Measurements from ENCODE around the gene LPA. TPM values are rescaled to one million over a fixed set of nuclear protein-coding genes. Genes with fewer than 3 reads are reported as not detected.
A peak's percentile ranks its signal among the peaks of the same experiment; 100 is the strongest.

LPA gene
- total RNA-seq, 1 experiment from 2014 or later, result not detected

DNA sequence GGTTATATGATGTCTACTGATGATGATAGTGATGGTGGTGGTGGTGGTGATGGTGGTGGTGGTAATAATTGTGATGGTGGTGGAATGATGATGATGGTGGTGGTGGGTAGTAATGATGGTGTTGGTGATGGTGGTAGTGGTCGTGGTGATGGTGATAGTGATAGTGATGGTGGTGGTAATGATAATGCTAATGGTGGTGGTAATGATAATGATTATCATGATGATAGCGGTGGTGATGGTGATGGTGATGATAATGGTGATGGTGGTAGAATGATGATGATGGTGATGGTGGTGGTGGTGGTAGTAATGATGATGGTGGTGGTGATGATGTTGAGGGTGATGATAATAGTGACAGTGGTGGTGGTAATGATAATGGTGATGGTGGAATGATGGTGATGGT is 4.5 kb upstream of the LPA start:
- no peak overlapping the region for H3K9ac ChIP-seq (ENCODE audit: low read length)
- H2AFZ ChIP-seq (ENCODE audit: low read length), result no peak overlapping the region
- H3K4me2 ChIP-seq (ENCODE audit: low read length), result no peak overlapping the region
- H3K27me3 ChIP-seq (ENCODE audit: low read length), result peaks cover 18% of the 10 kb centered on the region
- ChIA-PET CTCF (no interaction called here), POLR2A (ENCODE audit: unreplicated experiment) (no interaction called here)
- no peaks in the 10 kb centered on the region for H3K79me2 ChIP-seq (ENCODE audit: low read length)
- BruUV-seq (replicated peaks), result no TSS peak
- H3K4me1 ChIP-seq (ENCODE audit: insufficient read depth, low read length), result no peaks in the 10 kb centered on the region
- ATAC-seq, result no peak
- no peaks in the 10 kb centered on the region for H4K20me1 ChIP-seq (ENCODE audit: low read length)
- H3K9me3 ChIP-seq (ENCODE audit: low read length), result no peaks in the 10 kb centered on the region
- intact Hi-C loops (cut with micrococcal nuclease), result loop anchor here (1.0 kb wide), 1 partner anchor 149 kb away; no protein-coding TSS in a partner anchor
- no peaks in the 10 kb centered on the region for H3K36me3 ChIP-seq (ENCODE audit: low read depth, low read length)
- H3F3A ChIP-seq (ENCODE audit: low read length, unreplicated experiment), result no peaks in the 10 kb centered on the region
- DNase-seq, result no peak
- no peak overlapping the region for H3K4me3 ChIP-seq (ENCODE audit: low read length)
- TF ChIP-seq EZH2 (IDR thresholded peaks at IDR 0.05; ENCODE audit: low read length, unreplicated experiment) (no peak), EZH2phosphoT487 (IDR thresholded peaks at IDR 0.05; ENCODE audit: borderline replicate concordance, low read length) (no peak)
- TF ChIP-seq, protein P1, sequence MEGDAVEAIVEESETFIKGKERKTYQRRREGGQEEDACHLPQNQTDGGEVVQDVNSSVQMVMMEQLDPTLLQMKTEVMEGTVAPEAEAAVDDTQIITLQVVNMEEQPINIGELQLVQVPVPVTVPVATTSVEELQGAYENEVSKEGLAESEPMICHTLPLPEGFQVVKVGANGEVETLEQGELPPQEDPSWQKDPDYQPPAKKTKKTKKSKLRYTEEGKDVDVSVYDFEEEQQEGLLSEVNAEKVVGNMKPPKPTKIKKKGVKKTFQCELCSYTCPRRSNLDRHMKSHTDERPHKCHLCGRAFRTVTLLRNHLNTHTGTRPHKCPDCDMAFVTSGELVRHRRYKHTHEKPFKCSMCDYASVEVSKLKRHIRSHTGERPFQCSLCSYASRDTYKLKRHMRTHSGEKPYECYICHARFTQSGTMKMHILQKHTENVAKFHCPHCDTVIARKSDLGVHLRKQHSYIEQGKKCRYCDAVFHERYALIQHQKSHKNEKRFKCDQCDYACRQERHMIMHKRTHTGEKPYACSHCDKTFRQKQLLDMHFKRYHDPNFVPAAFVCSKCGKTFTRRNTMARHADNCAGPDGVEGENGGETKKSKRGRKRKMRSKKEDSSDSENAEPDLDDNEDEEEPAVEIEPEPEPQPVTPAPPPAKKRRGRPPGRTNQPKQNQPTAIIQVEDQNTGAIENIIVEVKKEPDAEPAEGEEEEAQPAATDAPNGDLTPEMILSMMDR (conservative IDR thresholded peaks at IDR 0.05; ENCODE audit: low read depth, low read length), result no peak
- no peaks in the 10 kb centered on the region for H3K9me2 ChIP-seq (replicated peaks; ENCODE audit: low read length)
- no peak overlapping the region for H3K27ac ChIP-seq (ENCODE audit: low read length)

DNA sequence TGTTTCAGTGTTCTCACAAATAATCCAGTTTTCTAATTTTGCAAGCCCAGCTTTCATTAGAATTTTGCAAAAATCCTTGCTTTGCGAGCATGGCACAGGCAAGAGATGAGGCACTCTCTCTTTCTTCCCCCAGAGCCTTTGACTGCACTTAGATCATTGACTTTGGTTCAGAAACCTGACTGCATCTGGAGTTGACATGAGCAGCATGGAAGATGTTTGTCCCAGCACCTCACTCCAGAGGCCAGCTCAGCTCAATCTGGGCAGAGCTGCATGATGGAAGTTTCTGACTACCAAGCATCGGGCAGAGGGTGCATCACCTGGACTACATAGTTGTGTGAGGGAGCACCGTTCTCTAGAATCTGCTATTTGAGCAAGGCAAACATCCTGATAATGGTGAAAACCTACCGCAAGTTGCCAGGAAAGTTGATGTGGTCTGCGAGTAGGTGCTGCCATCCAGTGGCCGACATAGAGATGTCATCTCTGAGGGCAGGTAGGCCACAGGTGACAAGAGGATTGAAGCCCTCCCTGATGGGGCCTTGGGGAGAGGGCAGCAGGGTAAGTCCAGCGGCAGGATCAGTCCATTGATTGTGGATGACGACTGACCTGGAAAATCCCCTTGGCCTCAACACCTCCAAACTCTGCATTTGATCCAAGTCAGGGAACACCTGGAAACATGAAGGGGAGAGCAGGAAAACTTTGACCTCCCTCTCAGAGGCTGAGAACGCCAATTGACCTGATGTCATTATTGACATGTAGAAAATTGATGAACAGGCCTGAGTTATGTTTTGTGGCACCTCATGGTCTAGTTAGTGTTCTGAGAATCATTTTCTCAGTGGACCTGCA is 3.8 kb upstream of the LPA start:
- Histone ChIP-seq H3K27ac (ENCODE audit: low read length) (no peak overlapping the region), H4K20me1 (ENCODE audit: low read length) (no peaks in the 10 kb centered on the region), H3K9me2 (replicated peaks; ENCODE audit: low read length) (no peaks in the 10 kb centered on the region), H2AFZ (ENCODE audit: low read length) (no peak overlapping the region), H3K4me3 (ENCODE audit: low read length) (no peak overlapping the region), H3K9ac (ENCODE audit: low read length) (no peak overlapping the region), H3K4me1 (ENCODE audit: insufficient read depth, low read length) (no peaks in the 10 kb centered on the region), H3K27me3 (ENCODE audit: low read length) (peaks cover 25% of the 10 kb centered on the region), H3K4me2 (ENCODE audit: low read length) (no peak overlapping the region), H3F3A (ENCODE audit: low read length, unreplicated experiment) (no peaks in the 10 kb centered on the region), H3K9me3 (ENCODE audit: low read length) (no peaks in the 10 kb centered on the region), H3K79me2 (ENCODE audit: low read length) (no peaks in the 10 kb centered on the region), H3K36me3 (ENCODE audit: low read depth, low read length) (no peaks in the 10 kb centered on the region)
- TF ChIP-seq, protein P1 (conservative IDR thresholded peaks at IDR 0.05; ENCODE audit: low read depth, low read length), result peak; percentile 74
- no peak for TF ChIP-seq EZH2 (IDR thresholded peaks at IDR 0.05; ENCODE audit: low read length, unreplicated experiment)
- POLR2A ChIA-PET (ENCODE audit: unreplicated experiment), result no interaction called here
- no TSS peak for BruUV-seq (replicated peaks)
- intact Hi-C loops (cut with micrococcal nuclease), result loop anchor here (1.0 kb wide), 1 partner anchor 149 kb away; no protein-coding TSS in a partner anchor
- peak; percentile 57 for ATAC-seq
- CTCF ChIA-PET, result no interaction called here
- DNase-seq, result peak; percentile 57

GRCh38 chr6:160662842-160663241 is 1.2 kb downstream of the LPA start:
- no TSS peak for BruUV-seq (replicated peaks)
- TF ChIP-seq EZH2phosphoT487 (IDR thresholded peaks at IDR 0.05; ENCODE audit: borderline replicate concordance, low read length), result no peak
- TF ChIP-seq, protein P1 (conservative IDR thresholded peaks at IDR 0.05; ENCODE audit: low read depth, low read length), result no peak
- H3K36me3 ChIP-seq (ENCODE audit: low read depth, low read length), result no peaks in the 10 kb centered on the region
- no peaks in the 10 kb centered on the region for H3K79me2 ChIP-seq (ENCODE audit: low read length)
- H3K27me3 ChIP-seq (ENCODE audit: low read length), result peaks cover 30% of the 10 kb centered on the region
- no peaks in the 10 kb centered on the region for H4K20me1 ChIP-seq (ENCODE audit: low read length)
- ATAC-seq (no peak), DNase-seq (no peak)
- no peaks in the 10 kb centered on the region for H3F3A ChIP-seq (ENCODE audit: low read length, unreplicated experiment)
- POLR2A ChIA-PET (ENCODE audit: unreplicated experiment), result no interaction called here
- H3K4me2 ChIP-seq (ENCODE audit: low read length), result no peak overlapping the region
- no peak overlapping the region for H3K4me3 ChIP-seq (ENCODE audit: low read length)
- intact Hi-C loops (cut with micrococcal nuclease), result no loop called here
- no peak overlapping the region for H3K27ac ChIP-seq (ENCODE audit: low read length)
- no peak overlapping the region for H2AFZ ChIP-seq (ENCODE audit: low read length)
- no peaks in the 10 kb centered on the region for H3K4me1 ChIP-seq (ENCODE audit: insufficient read depth, low read length)
- H3K9me2 ChIP-seq (replicated peaks; ENCODE audit: low read length), result no peaks in the 10 kb centered on the region
- H3K9ac ChIP-seq (ENCODE audit: low read length), result no peak overlapping the region
- H3K9me3 ChIP-seq (ENCODE audit: low read length), result no peaks in the 10 kb centered on the region
- CTCF ChIA-PET, result no interaction called here

All from PC-3 (cell line).